ENCODE measurements around the gene COPS6.

DNA sequence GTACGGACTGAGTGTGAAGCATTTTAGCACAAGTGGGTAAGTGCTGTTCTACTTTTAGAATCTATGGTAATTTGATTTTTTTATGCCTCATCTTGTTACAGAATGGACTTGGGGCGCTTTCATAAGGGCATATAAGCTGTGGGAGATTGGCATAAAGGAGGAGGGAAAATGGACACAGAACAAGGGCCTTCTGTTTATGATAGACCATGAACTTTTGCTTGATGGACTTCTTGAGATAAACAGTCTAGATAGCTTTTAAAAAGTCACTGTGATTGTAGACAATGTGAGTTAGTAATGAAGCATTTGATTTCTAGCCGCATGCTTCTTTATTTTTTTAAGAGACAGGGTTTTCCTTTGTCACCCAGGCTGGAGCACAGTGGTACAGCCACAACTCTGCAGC is 37.2 kb upstream of the COPS6 start:
- TF ChIP-seq, protein P1, sequence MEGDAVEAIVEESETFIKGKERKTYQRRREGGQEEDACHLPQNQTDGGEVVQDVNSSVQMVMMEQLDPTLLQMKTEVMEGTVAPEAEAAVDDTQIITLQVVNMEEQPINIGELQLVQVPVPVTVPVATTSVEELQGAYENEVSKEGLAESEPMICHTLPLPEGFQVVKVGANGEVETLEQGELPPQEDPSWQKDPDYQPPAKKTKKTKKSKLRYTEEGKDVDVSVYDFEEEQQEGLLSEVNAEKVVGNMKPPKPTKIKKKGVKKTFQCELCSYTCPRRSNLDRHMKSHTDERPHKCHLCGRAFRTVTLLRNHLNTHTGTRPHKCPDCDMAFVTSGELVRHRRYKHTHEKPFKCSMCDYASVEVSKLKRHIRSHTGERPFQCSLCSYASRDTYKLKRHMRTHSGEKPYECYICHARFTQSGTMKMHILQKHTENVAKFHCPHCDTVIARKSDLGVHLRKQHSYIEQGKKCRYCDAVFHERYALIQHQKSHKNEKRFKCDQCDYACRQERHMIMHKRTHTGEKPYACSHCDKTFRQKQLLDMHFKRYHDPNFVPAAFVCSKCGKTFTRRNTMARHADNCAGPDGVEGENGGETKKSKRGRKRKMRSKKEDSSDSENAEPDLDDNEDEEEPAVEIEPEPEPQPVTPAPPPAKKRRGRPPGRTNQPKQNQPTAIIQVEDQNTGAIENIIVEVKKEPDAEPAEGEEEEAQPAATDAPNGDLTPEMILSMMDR (IDR thresholded peaks at IDR 0.05; ENCODE audit: insufficient read depth, low read length, poor library complexity, severe bottlenecking) = no peak
- no peak for TF ChIP-seq EZH2phosphoT487 (conservative IDR thresholded peaks at IDR 0.05; ENCODE audit: low read length)

All from SU-DHL-6 (cell line).